CD4-positive, alpha-beta T cell treated with Interleukin-1 beta for 1 hour (primary cell): Measurements from ENCODE around the gene TUG1.

Experiments used
- DNase-seq, 2 donors: peaks; one replicate each; pipeline ENCODE4 v3.0.0-alpha.2; 2020 to 2022

TUG1 gene

GRCh38 chr22:31005535-31005934 is 36.5 kb downstream of the TUG1 start:
- no peak for DNase-seq

GRCh38 chr22:31019191-31019930 is 50.3 kb downstream of the TUG1 start:
- DNase-seq = no peak

- no peak for DNase-seq
These were observed 51.3 kb downstream of the TUG1 start for GRCh38 chr22:31020334-31020733.

GRCh38 chr22:31022516-31022915 is 53.5 kb downstream of the TUG1 start:
- no peak for DNase-seq
